ENCODE data around the gene TBRG1. TPM values are rescaled to one million over a fixed set of nuclear protein-coding genes. Genes with fewer than 3 reads are reported as not detected.

Gene TBRG1
- total and polyA plus RNA-seq, 2 of the 4 experiments (the other 2 are of a cell fraction): 13.3 to 23.2 TPM

- no CpG with 5 or more reads among the region's 5 CpGs for WGBS, 2 experiments (ENCODE audit: extremely low coverage in 2 of 2, insufficient read length in 1 of 2)
- TF ChIP-seq FOS (IDR thresholded peaks at IDR 0.05; ENCODE audit: low read depth, low read length): no peak
- no peak for TF ChIP-seq MAZ (IDR thresholded peaks at IDR 0.05; ENCODE audit: borderline replicate concordance, low read depth, low read length)
- TF ChIP-seq, protein P1, sequence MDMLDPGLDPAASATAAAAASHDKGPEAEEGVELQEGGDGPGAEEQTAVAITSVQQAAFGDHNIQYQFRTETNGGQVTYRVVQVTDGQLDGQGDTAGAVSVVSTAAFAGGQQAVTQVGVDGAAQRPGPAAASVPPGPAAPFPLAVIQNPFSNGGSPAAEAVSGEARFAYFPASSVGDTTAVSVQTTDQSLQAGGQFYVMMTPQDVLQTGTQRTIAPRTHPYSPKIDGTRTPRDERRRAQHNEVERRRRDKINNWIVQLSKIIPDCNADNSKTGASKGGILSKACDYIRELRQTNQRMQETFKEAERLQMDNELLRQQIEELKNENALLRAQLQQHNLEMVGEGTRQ (IDR thresholded peaks at IDR 0.05; ENCODE audit: low read depth, low read length): no peak
- no peak for TF ChIP-seq RCOR1 (IDR thresholded peaks at IDR 0.05; ENCODE audit: insufficient replicate concordance, low read length)
- TF ChIP-seq ELK1 (IDR thresholded peaks at IDR 0.05; ENCODE audit: borderline replicate concordance, low read depth, low read length): no peak
- TF ChIP-seq RAD21 (IDR thresholded peaks at IDR 0.05; ENCODE audit: low read length): no peak
- no peak for TF ChIP-seq CEBPB (IDR thresholded peaks at IDR 0.05; ENCODE audit: low read depth, low read length)
- no peak for TF ChIP-seq POLR2A (IDR thresholded peaks at IDR 0.05; ENCODE audit: low read depth, low read length)
- TF ChIP-seq, protein P2, sequence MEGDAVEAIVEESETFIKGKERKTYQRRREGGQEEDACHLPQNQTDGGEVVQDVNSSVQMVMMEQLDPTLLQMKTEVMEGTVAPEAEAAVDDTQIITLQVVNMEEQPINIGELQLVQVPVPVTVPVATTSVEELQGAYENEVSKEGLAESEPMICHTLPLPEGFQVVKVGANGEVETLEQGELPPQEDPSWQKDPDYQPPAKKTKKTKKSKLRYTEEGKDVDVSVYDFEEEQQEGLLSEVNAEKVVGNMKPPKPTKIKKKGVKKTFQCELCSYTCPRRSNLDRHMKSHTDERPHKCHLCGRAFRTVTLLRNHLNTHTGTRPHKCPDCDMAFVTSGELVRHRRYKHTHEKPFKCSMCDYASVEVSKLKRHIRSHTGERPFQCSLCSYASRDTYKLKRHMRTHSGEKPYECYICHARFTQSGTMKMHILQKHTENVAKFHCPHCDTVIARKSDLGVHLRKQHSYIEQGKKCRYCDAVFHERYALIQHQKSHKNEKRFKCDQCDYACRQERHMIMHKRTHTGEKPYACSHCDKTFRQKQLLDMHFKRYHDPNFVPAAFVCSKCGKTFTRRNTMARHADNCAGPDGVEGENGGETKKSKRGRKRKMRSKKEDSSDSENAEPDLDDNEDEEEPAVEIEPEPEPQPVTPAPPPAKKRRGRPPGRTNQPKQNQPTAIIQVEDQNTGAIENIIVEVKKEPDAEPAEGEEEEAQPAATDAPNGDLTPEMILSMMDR (conservative IDR thresholded peaks at IDR 0.05; ENCODE audit: low read depth, low read length): no peak
- TF ChIP-seq MAFK (IDR thresholded peaks at IDR 0.05; ENCODE audit: low read depth, low read length): no peak
- no peak for TF ChIP-seq BHLHE40 (IDR thresholded peaks at IDR 0.05; ENCODE audit: low read depth, low read length)
- TF ChIP-seq MXI1 (IDR thresholded peaks at IDR 0.05; ENCODE audit: borderline replicate concordance, low read depth, low read length): no peak
- no peak for TF ChIP-seq RFX5 (IDR thresholded peaks at IDR 0.05; ENCODE audit: low read depth, low read length)
- no peak for TF ChIP-seq NFE2L2 (IDR thresholded peaks at IDR 0.05; ENCODE audit: low read depth, low read length)
- TF ChIP-seq SMC3 (IDR thresholded peaks at IDR 0.05; ENCODE audit: low read depth, low read length): no peak
- Histone ChIP-seq H3K9me1 (ENCODE audit: insufficient read depth, low read length) (peaks cover 4% of the 10 kb centered on the region; the same call in 1 of the 2 replicates), H2BK15ac (ENCODE audit: low read depth, low read length) (peak overlapping the region; percentile 9; the same call in 1 of the 3 replicates), H4K20me1 (ENCODE audit: insufficient read depth, low read length) (no peaks in the 10 kb centered on the region), H3K4me2 (ENCODE audit: low read depth, low read length) (no peak overlapping the region), H3K4me3 (ENCODE audit: insufficient read depth, low read depth, low read length) (no peak overlapping the region), H3K56ac (ENCODE audit: extremely low read depth, insufficient read depth, low read length) (no peak overlapping the region), H3K18ac (ENCODE audit: low read depth, low read length) (no peak overlapping the region), H3K23ac (ENCODE audit: low read depth, low read length) (no peak overlapping the region), H4K91ac (ENCODE audit: insufficient read depth, low read depth, low read length) (no peak overlapping the region), H3K27ac (ENCODE audit: insufficient read depth, low read length) (no peak overlapping the region), H3K79me1 (ENCODE audit: low read depth in 1 of 2, low read length in 2 of 2) (peaks cover 5 to 12% of the 10 kb centered on the region in 2 experiments; a peak in 3 of 4 replicates), H3K14ac (replicated peaks; ENCODE audit: low read depth, low read length) (no peak overlapping the region), H3K9ac (ENCODE audit: low read depth, low read length) (no peak overlapping the region), H2BK20ac (ENCODE audit: low read depth, low read length) (no peak overlapping the region), H2AK9ac (replicated peaks; ENCODE audit: low read depth, low read length, poor library complexity) (no peak overlapping the region), H2BK5ac (ENCODE audit: low read depth, low read length, poor library complexity, severe bottlenecking) (no peak overlapping the region), H3K36me3 (ENCODE audit: control insufficient read depth, insufficient read depth, low read length) (no peaks in the 10 kb centered on the region), H4K8ac (ENCODE audit: low read depth in 2 of 2, low read length in 2 of 2) (no peak overlapping the region), H3K4ac (ENCODE audit: low read depth, low read length) (peak overlapping the region; percentile 22; the same call in 1 of the 2 replicates), H3K27me3 (ENCODE audit: control insufficient read depth, insufficient read depth, low read length) (no peaks in the 10 kb centered on the region), H2AFZ (replicated peaks; ENCODE audit: low read length, poor library complexity) (no peak overlapping the region), H3K4me1 (ENCODE audit: control insufficient read depth, insufficient read depth, low read length) (peaks cover 6% of the 10 kb centered on the region), H4K5ac (ENCODE audit: low read depth, low read length) (no peak overlapping the region), H2BK120ac (ENCODE audit: low read depth, low read length) (peak overlapping the region; percentile 28; the same call in 1 of the 2 replicates), H2AK5ac (ENCODE audit: low read depth, low read length) (0 out of 2 replicates have a peak overlapping the region, but pooled peaks have one; percentile 44), H3K9me3 (ENCODE audit: control insufficient read depth, insufficient read depth, low read length) (peaks cover 7% of the 10 kb centered on the region; the same call in 1 of the 2 replicates)
- DNase-seq (no peak), ATAC-seq (ENCODE audit: low read depth) (no peak)
- in situ Hi-C loops (cut with MboI; ENCODE audit: low sequenced_read_pairs) (no loop called here), intact Hi-C loops (cut with micrococcal nuclease) (loop anchor here (5.0 to 10.0 kb wide), 2 partner anchors 39 to 66 kb away; no protein-coding TSS in a partner anchor), dilution Hi-C loops (cut with HindIII; ENCODE audit: low sequenced_read_pairs, unreplicated experiment) (no loop called here)
- CTCF ChIA-PET: interaction anchor here (0.7 to 1.1 kb wide), 3 partner anchors 10 to 68 kb away, joined by 3 read pairs; no protein-coding TSS in a partner anchor
- POLR2A ChIA-PET (ENCODE audit: unreplicated experiment): no interaction called here
- no TSS peak for BruUV-seq (replicated peaks)
Measured at GRCh38 chr11:124678416-124678815, 55.8 kb downstream of the TBRG1 start.
